Ascending aorta (tissue), 2 donors: ENCODE data around the gene NFE2L1. TPM values are rescaled to one million over a fixed set of nuclear protein-coding genes. Genes with fewer than 3 reads are reported as not detected.

ENCODE experiments used
- DNase-seq, 2 donors: peaks; one replicate each; pipeline ENCODE4 v3.0.0-alpha.2; 2019; ENCODE audit warnings: low spot score in 2 of 2
- H3K27ac ChIP-seq, 2 donors: fragments of 200-600 bp; sonication (generic); one replicate each; pipeline ENCODE4 v1.5.1; 2016 to 2017; ENCODE audit warnings: mild to moderate bottlenecking in 1 of 2
- H3K27me3 ChIP-seq: fragments of 200-600 bp; sonication (generic); one replicate; pipeline ENCODE4 v1.5.1; 2017
- H3K36me3 ChIP-seq, 2 donors: fragments of 200-600 bp; sonication (generic); one replicate each; pipeline ENCODE4 v1.5.1; 2016
- H3K4me1 ChIP-seq, 2 donors: fragments of 200-600 bp; sonication (generic); one replicate each; pipeline ENCODE4 v1.5.1; 2016 to 2017; ENCODE audit warnings: mild to moderate bottlenecking in 1 of 2
- H3K4me3 ChIP-seq, 2 donors: fragments of 200-600 bp; sonication (generic); one replicate each; pipeline ENCODE4 v1.5.1; 2016 to 2017; ENCODE audit warnings: mild to moderate bottlenecking in 1 of 2
- H3K9me3 ChIP-seq, 2 donors: fragments of 200-600 bp; sonication (generic); one replicate each; pipeline ENCODE4 v1.5.1; 2016
- CTCF ChIP-seq, 3 experiments: fragments of 200-600 bp in 2 of 3; fragments of 450-650 bp in 1 of 3; sonication (generic) in 2 of 3; IDR thresholded peaks; one replicate each; pipeline ENCODE4 v1.5.1; 2016 to 2019; ENCODE audit warnings: antibody characterized with exemption in 3 of 3, mild to moderate bottlenecking in 1 of 3, moderate library complexity in 1 of 3
- intact Hi-C: fragments of 100-400 bp; cut with DNase I; formaldehyde crosslinking; loops from one replicate; pipeline ENCODE4 v1.15.1; 2023
- total RNA-seq: library from RNA; depleted of rRNA; stranded (reverse); fragments of >200 nt; gene quantifications from one replicate; pipeline ENCODE4 v1.1.0, GENCODE V29; 2016

The NFE2L1 gene
- total RNA-seq, 1 donor from 2014 or later, result 114 TPM

GRCh38 chr17:48059125-48059668, 11.0 kb downstream of the NFE2L1 start:
- intact Hi-C loops, result loop anchor here (10.0 kb wide), 1 partner anchor 1136 kb away; no protein-coding TSS in a partner anchor
- Histone ChIP-seq H3K27ac (no peak overlapping the region), H3K4me3 (no peak overlapping the region), H3K9me3 (no peaks in the 10 kb centered on the region), H3K36me3 (peaks cover 60 to 83% of the 10 kb centered on the region in 2 donors), H3K27me3 (no peaks in the 10 kb centered on the region), H3K4me1 (peaks cover 9 to 22% of the 10 kb centered on the region in 2 donors)
- no peak for DNase-seq
- no peak for TF ChIP-seq CTCF (IDR thresholded peaks at IDR 0.05)

GRCh38 chr17:48060249-48060648, 12.1 kb downstream of the NFE2L1 start:
- Histone ChIP-seq H3K27me3 (no peaks in the 10 kb centered on the region), H3K36me3 (peaks cover 60 to 89% of the 10 kb centered on the region in 2 donors), H3K4me1 (peaks cover 0 to 15% of the 10 kb centered on the region in 2 donors), H3K4me3 (no peak overlapping the region), H3K27ac (peak overlapping the region; percentile 10 to 14), H3K9me3 (no peaks in the 10 kb centered on the region)
- no peak for DNase-seq
- no peak for TF ChIP-seq CTCF (IDR thresholded peaks at IDR 0.05)
- intact Hi-C loops, result no loop called here

DNA sequence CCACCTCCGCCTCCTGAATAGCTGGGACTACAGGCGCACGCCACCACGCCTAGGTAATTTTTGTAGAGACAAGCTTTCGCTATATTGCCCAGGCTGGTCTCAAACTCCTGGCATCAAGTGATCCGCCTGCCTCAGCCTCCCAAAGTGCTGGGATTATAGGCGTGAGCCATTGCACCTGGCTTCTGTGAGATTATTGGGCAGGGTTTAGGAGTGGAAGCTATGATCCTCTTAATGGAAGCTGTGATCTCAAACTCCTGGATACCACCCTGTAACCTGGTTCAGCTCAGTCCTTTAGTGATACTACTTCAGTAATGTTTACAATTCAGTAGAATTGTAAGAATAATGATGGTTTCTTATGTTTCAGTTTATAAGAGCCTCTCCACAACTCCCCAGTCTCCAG, 14.1 kb downstream of the NFE2L1 start:
- Histone ChIP-seq H3K27me3 (no peaks in the 10 kb centered on the region), H3K27ac (peak overlapping the region; percentile 38 to 53), H3K9me3 (no peaks in the 10 kb centered on the region), H3K36me3 (peaks cover 51 to 72% of the 10 kb centered on the region in 2 donors), H3K4me1 (peaks cover 0 to 15% of the 10 kb centered on the region in 2 donors), H3K4me3 (no peak overlapping the region)
- no peak for TF ChIP-seq CTCF (IDR thresholded peaks at IDR 0.05)
- intact Hi-C loops, result no loop called here
- no peak for DNase-seq

DNA sequence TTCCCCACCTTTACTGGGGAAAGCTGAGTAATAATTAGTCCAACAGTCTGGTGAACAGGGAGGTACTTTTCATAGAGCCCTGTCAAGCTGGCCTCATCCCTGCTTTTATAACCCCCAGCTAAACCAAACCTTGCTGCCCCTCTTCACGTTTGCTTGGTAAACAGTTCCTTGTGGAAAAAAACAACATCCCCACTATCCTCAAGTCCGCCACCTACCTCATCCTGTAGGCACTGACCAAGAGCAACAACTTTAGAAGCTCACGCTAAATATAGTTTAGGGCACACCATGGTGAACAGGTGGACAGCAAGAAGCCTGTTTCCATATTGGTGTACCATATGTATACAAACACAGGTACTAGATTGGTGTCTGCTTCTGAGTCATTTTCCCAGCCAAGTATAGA, 16.5 kb downstream of the NFE2L1 start:
- intact Hi-C loops, result loop anchor here (1.0 kb wide), 1 partner anchor 16 kb away; the partner anchor contains the start of gene NFE2L1
- H3K36me3 ChIP-seq, result peaks cover 31 to 62% of the 10 kb centered on the region in 2 donors
- peaks cover 0 to 19% of the 10 kb centered on the region in 2 donors for H3K4me1 ChIP-seq
- TF ChIP-seq CTCF (IDR thresholded peaks at IDR 0.05), result no peak
- peak overlapping the region; percentile 57 to 60 for H3K27ac ChIP-seq
- H3K4me3 ChIP-seq, result no peak overlapping the region
- DNase-seq, result no peak
- no peaks in the 10 kb centered on the region for H3K27me3 ChIP-seq
- H3K9me3 ChIP-seq, result no peaks in the 10 kb centered on the region

DNA sequence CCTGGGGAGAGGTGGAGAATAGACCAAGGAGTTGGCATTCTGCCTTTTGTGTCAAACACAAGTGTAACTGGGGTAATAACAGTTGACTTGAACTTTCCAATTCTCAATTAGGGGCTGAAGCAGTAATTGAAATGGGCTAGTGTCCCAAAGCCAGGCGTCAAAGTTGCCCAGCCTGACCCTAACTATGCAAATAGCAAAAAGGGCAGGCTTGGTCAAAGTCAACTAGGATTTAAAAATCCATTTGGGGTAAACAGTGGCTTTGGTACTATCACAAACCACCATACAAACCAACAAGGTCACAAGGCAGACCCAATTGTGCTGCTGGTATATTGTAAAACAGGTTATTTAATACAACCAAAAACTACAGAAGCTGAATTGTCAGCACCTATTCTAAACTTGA, 18.0 kb downstream of the NFE2L1 start:
- no peak for TF ChIP-seq CTCF (IDR thresholded peaks at IDR 0.05)
- Histone ChIP-seq H3K4me1 (peaks cover 0 to 16% of the 10 kb centered on the region in 2 donors), H3K4me3 (no peak overlapping the region), H3K36me3 (peaks cover 24 to 62% of the 10 kb centered on the region in 2 donors), H3K27me3 (no peaks in the 10 kb centered on the region), H3K9me3 (no peaks in the 10 kb centered on the region), H3K27ac (peak overlapping the region; percentile 57 to 60)
- no peak for DNase-seq
- intact Hi-C loops, result no loop called here
